H9 (cell line): ENCODE measurements around the gene EDEM1. TPM values are rescaled to one million over a fixed set of nuclear protein-coding genes. Genes with fewer than 3 reads are reported as not detected.

Experiments used
- DNase-seq: peaks from one replicate; pipeline ENCODE4 v3.0.0-alpha.2; 2017
- H2AFZ ChIP-seq: one replicate; pipeline ENCODE4 v1.6.1; 2013; ENCODE audit warnings: mild to moderate bottlenecking, low read length, control low read depth, moderate library complexity
- H2AK5ac ChIP-seq: 2 replicates; pipeline ENCODE4 v1.6.1; 2013; ENCODE audit warnings: low read length, control low read depth, mixed read lengths; ENCODE audit not compliant: insufficient read length
- H2BK120ac ChIP-seq: one replicate; pipeline ENCODE4 v1.6.1; 2013; ENCODE audit warnings: low read depth, mild to moderate bottlenecking, low read length, control low read depth, inconsistent platforms; ENCODE audit not compliant: poor library complexity, severe bottlenecking
- H2BK12ac ChIP-seq: 2 replicates; pipeline ENCODE4 v1.6.1; 2013; ENCODE audit warnings: low read length, control low read depth, mixed read lengths, low read depth; ENCODE audit not compliant: insufficient read length
- H2BK15ac ChIP-seq: 2 replicates; pipeline ENCODE4 v1.6.1; 2013; ENCODE audit warnings: low read depth, low read length, control low read depth
- H2BK20ac ChIP-seq: one replicate; pipeline ENCODE4 v1.6.1; 2013; ENCODE audit warnings: low read depth, mild to moderate bottlenecking, low read length, control low read depth, inconsistent platforms; ENCODE audit not compliant: poor library complexity, severe bottlenecking
- H2BK5ac ChIP-seq: 2 replicates; pipeline ENCODE4 v1.6.1; 2013; ENCODE audit warnings: low read length, control low read depth, mixed read lengths; ENCODE audit not compliant: insufficient read length
- H3K14ac ChIP-seq: 2 replicates; pipeline ENCODE4 v1.6.1; 2013; ENCODE audit warnings: low read length, control low read depth; ENCODE audit not compliant: insufficient read depth
- H3K18ac ChIP-seq: 2 replicates; pipeline ENCODE4 v1.6.1; 2013; ENCODE audit warnings: low read depth, mild to moderate bottlenecking, mixed read lengths, low read length, control low read depth; ENCODE audit not compliant: insufficient read length
- H3K23ac ChIP-seq: 2 replicates; pipeline ENCODE4 v1.6.1; 2013; ENCODE audit warnings: low read length, control low read depth, mixed read lengths, low read depth; ENCODE audit not compliant: insufficient read length
- H3K23me2 ChIP-seq: 2 replicates; pipeline ENCODE4 v1.6.1; 2013; ENCODE audit warnings: low read depth, mild to moderate bottlenecking, mixed read lengths, low read length, control low read depth; ENCODE audit not compliant: insufficient read length, poor library complexity, severe bottlenecking
- H3K27ac ChIP-seq: 2 replicates; pipeline ENCODE4 v1.5.1; 2013; ENCODE audit warnings: low read length, control low read depth, mixed read lengths, low read depth; ENCODE audit not compliant: insufficient read length
- H3K27me3 ChIP-seq: 2 replicates; pipeline ENCODE4 v1.6.1; 2013; ENCODE audit warnings: low read length, control low read depth, inconsistent platforms; ENCODE audit not compliant: insufficient read depth
- H3K4ac ChIP-seq: 2 replicates; pipeline ENCODE4 v1.6.1; 2013; ENCODE audit warnings: low read depth, mild to moderate bottlenecking, control low read depth, inconsistent platforms, low read length, moderate library complexity
- H3K4me1 ChIP-seq: 2 replicates; pipeline ENCODE4 v1.6.1; 2013; ENCODE audit warnings: low read length, control low read depth, inconsistent platforms; ENCODE audit not compliant: insufficient read depth
- H3K4me2 ChIP-seq: 2 replicates; pipeline ENCODE4 v1.6.1; 2013; ENCODE audit warnings: low read length, control low read depth, mixed read lengths; ENCODE audit not compliant: insufficient read length, insufficient read depth
- H3K56ac ChIP-seq: 2 replicates; pipeline ENCODE4 v1.6.1; 2013; ENCODE audit warnings: low read depth, mild to moderate bottlenecking, mixed read lengths, low read length, control low read depth; ENCODE audit not compliant: insufficient read length
- H3K79me1 ChIP-seq: 2 replicates; pipeline ENCODE4 v1.6.1; 2013; ENCODE audit warnings: low read depth, mild to moderate bottlenecking, moderate library complexity, low read length, control low read depth, inconsistent platforms; ENCODE audit not compliant: insufficient read depth, poor library complexity, severe bottlenecking
- H3K79me2 ChIP-seq: 2 replicates; pipeline ENCODE4 v1.6.1; 2013; ENCODE audit warnings: low read length, control low read depth, inconsistent platforms; ENCODE audit not compliant: insufficient read depth
- H3K9ac ChIP-seq: 2 replicates; pipeline ENCODE4 v1.6.1; 2013; ENCODE audit warnings: low read length, control low read depth, mixed read lengths; ENCODE audit not compliant: insufficient read length; ENCODE audit errors: extremely low read depth
- H3K9me3 ChIP-seq: one replicate; pipeline ENCODE4 v1.6.1; 2013; ENCODE audit warnings: low read depth, low read length, inconsistent platforms; ENCODE audit not compliant: control insufficient read depth
- H3T11ph ChIP-seq: one replicate; pipeline ENCODE4 v1.6.1; 2013; ENCODE audit warnings: mild to moderate bottlenecking, low read length, control low read depth, inconsistent platforms
- H4K20me1 ChIP-seq: one replicate; pipeline ENCODE4 v1.6.1; 2013; ENCODE audit not compliant: control insufficient read depth, insufficient read length, insufficient read depth
- H4K5ac ChIP-seq: 2 replicates; pipeline ENCODE4 v1.6.1; 2013; ENCODE audit warnings: low read depth, mild to moderate bottlenecking, mixed read lengths, low read length, control low read depth; ENCODE audit not compliant: insufficient read length
- H4K8ac ChIP-seq: replicated peaks from 2 replicates; pipeline ENCODE4 v1.6.1; 2013; ENCODE audit warnings: low read length, control low read depth, mixed read lengths, low read depth; ENCODE audit not compliant: insufficient read length
- H4K91ac ChIP-seq: 2 replicates; pipeline ENCODE4 v1.6.1; 2013; ENCODE audit warnings: low read depth, mild to moderate bottlenecking, moderate library complexity, mixed read lengths, low read length, control low read depth; ENCODE audit not compliant: insufficient read length
- H3K27ac Mint-ChIP-seq, 3 experiments: 2 replicates in 2 of 3; 3 replicates in 1 of 3; pipeline ENCODE4 v1.8.0; 2020 to 2021; ENCODE audit warnings: mixed read lengths in 3 of 3, mild to moderate bottlenecking in 1 of 3, moderate library complexity in 1 of 3
- H3K27me3 Mint-ChIP-seq: 2 replicates; pipeline ENCODE4 v1.8.0; 2021; ENCODE audit warnings: low read depth, mild to moderate bottlenecking, moderate library complexity, mixed read lengths
- H3K36me3 Mint-ChIP-seq, 3 experiments: 2 replicates in 2 of 3; 3 replicates in 1 of 3; pipeline ENCODE4 v1.8.0; 2020 to 2021; ENCODE audit warnings: low read depth in 3 of 3, mixed read lengths in 3 of 3; ENCODE audit not compliant: insufficient read depth in 1 of 3
- H3K4me1 Mint-ChIP-seq, 2 experiments: 2 replicates each; pipeline ENCODE4 v1.8.0; 2020; ENCODE audit warnings: mixed read lengths in 2 of 2
- H3K4me3 Mint-ChIP-seq, 2 experiments: 2 replicates in 1 of 2; 3 replicates in 1 of 2; pipeline ENCODE4 v1.8.0; 2020 to 2021; ENCODE audit warnings: mild to moderate bottlenecking in 2 of 2, mixed read lengths in 2 of 2, moderate library complexity in 1 of 2
- H3K9me3 Mint-ChIP-seq, 2 experiments: 2 replicates in 1 of 2; 3 replicates in 1 of 2; pipeline ENCODE4 v1.8.0; 2020; ENCODE audit warnings: mild to moderate bottlenecking in 2 of 2, mixed read lengths in 2 of 2, moderate library complexity in 1 of 2
- CTCF ChIP-seq: fragments of 200-600 bp; sonication (generic); conservative IDR thresholded peaks from 3 replicates; pipeline ENCODE4 v1.8.0; 2021; ENCODE audit warnings: antibody characterized with exemption, mild to moderate bottlenecking
- WGBS: extraction: QIAGEN DNeasy Blood & Tissue Kit; methylation state at CpG from one replicate; pipeline ENCODE4 v1.1.7; 2013; ENCODE audit warnings: missing lambda C conversion rate, low lambda C conversion rate, mixed read lengths; ENCODE audit not compliant: insufficient read length; ENCODE audit errors: extremely low coverage; 5-methylcytosine and 5-hydroxymethylcytosine counted together
- total RNA-seq: library from RNA; stranded (reverse); gene quantifications from 2 replicates; pipeline ENCODE4 v1.2.1, GENCODE V29; 2021

The EDEM1 gene
- total RNA-seq, 1 experiment from 2014 or later = 11.7 TPM

- Histone ChIP-seq H3K14ac (no peak overlapping the region), H2AK5ac (no peak overlapping the region), H3K18ac (no peak overlapping the region), H3K27ac (no peak overlapping the region), H3K79me2 (no peaks in the 10 kb centered on the region), H2BK120ac (no peak overlapping the region), H3K4me1 (no peaks in the 10 kb centered on the region), H3K56ac (no peak overlapping the region), H3K23ac (no peak overlapping the region), H3K4me2 (no peak overlapping the region), H2AFZ (no peak overlapping the region), H4K20me1 (no peaks in the 10 kb centered on the region), H4K8ac (no peak overlapping the region), H3K9me3 (no peaks in the 10 kb centered on the region), H2BK20ac (no peak overlapping the region), H4K91ac (no peak overlapping the region), H3K9ac (no peak overlapping the region), H3K23me2 (no peaks in the 10 kb centered on the region), H4K5ac (no peak overlapping the region), H3K4ac (no peak overlapping the region), H2BK15ac (no peak overlapping the region), H2BK5ac (no peak overlapping the region), H2BK12ac (no peak overlapping the region), H3K79me1 (no peaks in the 10 kb centered on the region), H3T11ph (no peak overlapping the region), H3K27me3 (no peaks in the 10 kb centered on the region)
- Mint-ChIP-seq H3K36me3 (no peaks in the 10 kb centered on the region), H3K27ac (no peak overlapping the region), H3K27me3 (no peaks in the 10 kb centered on the region), H3K4me1 (no peaks in the 10 kb centered on the region), H3K9me3 (no peaks in the 10 kb centered on the region), H3K4me3 (no peak overlapping the region)
- no CpG with 5 or more reads among the region's 2 CpGs for WGBS
- no peak for DNase-seq
- TF ChIP-seq CTCF = no peak
Measured at GRCh38 chr3:5267252-5267651, 79.7 kb downstream of the EDEM1 start.
